ENCODE data around the gene KISS1R. TPM values are rescaled to one million over a fixed set of nuclear protein-coding genes. Genes with fewer than 3 reads are reported as not detected.

The KISS1R gene
- total RNA-seq (2022): not detected in 2 replicates
- not detected for Bru-seq, nascent RNA
- BruChase-seq, experiment 1, labeled RNA remaining after a 6-hour chase: not detected
- not detected for BruChase-seq, experiment 2, labeled RNA remaining after a 2-hour chase
- long read RNA-seq: 0 reads

- no peak within 1 kb of the TSS for H3K4me3 Mint-ChIP-seq (ENCODE audit: low read depth, unreplicated experiment)
Observed at GRCh38 chr19:917323-918151, at the start of gene KISS1R. Gene KISS1R, plus strand, starts transcription at chr19:917333. Its CDS starts 170 bp downstream, at chr19:917503.

GRCh38 chr19:867855-868457 is 49.2 kb upstream of the KISS1R start:
- intact Hi-C loops (cut with micrococcal nuclease; ENCODE audit: unreplicated experiment): no loop called here
- H3K27me3 Mint-ChIP-seq (ENCODE audit: unreplicated experiment): no peaks in the 10 kb centered on the region
- no peak for DNase-seq
- TF ChIP-seq CTCF (IDR thresholded peaks at IDR 0.05; ENCODE audit: unreplicated experiment): no peak
- CTCF ChIA-PET: no interaction called here
- peaks cover 39% of the 10 kb centered on the region for H3K36me3 Mint-ChIP-seq (ENCODE audit: insufficient read depth, unreplicated experiment)
- H3K9me3 Mint-ChIP-seq (ENCODE audit: low read depth, unreplicated experiment): no peaks in the 10 kb centered on the region
- H3K27ac Mint-ChIP-seq (ENCODE audit: unreplicated experiment): no peak overlapping the region
- no TSS peak for BruUV-seq (replicated peaks)
- H3K4me3 Mint-ChIP-seq (ENCODE audit: low read depth, unreplicated experiment): no peak overlapping the region
- H3K4me1 Mint-ChIP-seq (ENCODE audit: low read depth, unreplicated experiment): no peaks in the 10 kb centered on the region

More at GRCh38 chr19:917323-918151, at the start of gene KISS1R:
- H3K27ac Mint-ChIP-seq (ENCODE audit: unreplicated experiment): no peak within 1 kb of the TSS
- peak; percentile 48 for TF ChIP-seq CTCF (IDR thresholded peaks at IDR 0.05; ENCODE audit: unreplicated experiment)
- intact Hi-C loops (cut with micrococcal nuclease; ENCODE audit: unreplicated experiment): no loop called here
- no peaks in the 10 kb centered on the region for H3K9me3 Mint-ChIP-seq (ENCODE audit: low read depth, unreplicated experiment)
- peaks cover 11% of the 10 kb centered on the region for H3K36me3 Mint-ChIP-seq (ENCODE audit: insufficient read depth, unreplicated experiment)
- CTCF ChIA-PET: no interaction called here
- no TSS peak for BruUV-seq (replicated peaks)
- peak; percentile 40 for DNase-seq
- H3K27me3 Mint-ChIP-seq (ENCODE audit: unreplicated experiment): peaks cover 20% of the 10 kb centered on the region
- no peaks in the 10 kb centered on the region for H3K4me1 Mint-ChIP-seq (ENCODE audit: low read depth, unreplicated experiment)

- no peaks in the 10 kb centered on the region for H3K9me3 Mint-ChIP-seq (ENCODE audit: low read depth, unreplicated experiment)
- CTCF ChIA-PET: interaction anchor here (0.6 kb wide), 1 partner anchor 287 kb away, joined by 4 read pairs; no protein-coding TSS in a partner anchor
- intact Hi-C loops (cut with micrococcal nuclease; ENCODE audit: unreplicated experiment): no loop called here
- no peak for TF ChIP-seq CTCF (IDR thresholded peaks at IDR 0.05; ENCODE audit: unreplicated experiment)
- H3K27ac Mint-ChIP-seq (ENCODE audit: unreplicated experiment): peak overlapping the region; percentile 38
- no peak overlapping the region for H3K4me3 Mint-ChIP-seq (ENCODE audit: low read depth, unreplicated experiment)
- no TSS peak for BruUV-seq (replicated peaks)
- no peaks in the 10 kb centered on the region for H3K4me1 Mint-ChIP-seq (ENCODE audit: low read depth, unreplicated experiment)
- peaks cover 39% of the 10 kb centered on the region for H3K36me3 Mint-ChIP-seq (ENCODE audit: insufficient read depth, unreplicated experiment)
- DNase-seq: no peak
- H3K27me3 Mint-ChIP-seq (ENCODE audit: unreplicated experiment): no peaks in the 10 kb centered on the region
Observed at GRCh38 chr19:868458-869244, 48.5 kb upstream of the KISS1R start.

Data from Calu3 (cell line).